GM20431 (cell line): ENCODE data around the gene SLAMF8.

ENCODE experiments used
- in situ Hi-C: fragments of 300-500 bp; cut with MseI, MboI; formaldehyde crosslinking; loops from one replicate; pipeline ENCODE4 v1.15.0; 2020; ENCODE audit warnings: low sequenced_read_pairs; ENCODE audit not compliant: unreplicated experiment

The SLAMF8 gene

GRCh38 chr1:159841749-159842148 is 15.1 kb downstream of the SLAMF8 start:
- in situ Hi-C loops, result no loop called here

DNA sequence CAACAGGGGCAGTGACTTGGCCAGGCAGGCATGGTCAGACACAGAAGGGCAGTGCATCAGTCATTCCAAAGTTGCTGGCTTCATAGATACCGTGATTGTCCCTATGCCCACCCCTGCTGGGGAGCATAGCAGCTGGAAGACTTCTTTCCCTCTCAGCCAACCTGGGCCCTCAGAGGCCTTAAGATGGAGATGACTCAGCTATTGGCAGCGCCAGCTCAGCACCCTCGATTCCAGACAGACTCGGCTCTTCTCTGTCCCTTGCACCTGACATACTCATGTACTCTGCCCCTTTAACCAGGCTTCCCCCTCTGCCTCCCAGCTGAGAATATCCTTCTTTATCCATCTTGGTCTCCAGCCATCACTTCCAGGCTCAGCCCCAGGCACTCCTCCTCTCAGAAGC is 16.8 kb downstream of the SLAMF8 start:
- in situ Hi-C loops, result no loop called here

DNA sequence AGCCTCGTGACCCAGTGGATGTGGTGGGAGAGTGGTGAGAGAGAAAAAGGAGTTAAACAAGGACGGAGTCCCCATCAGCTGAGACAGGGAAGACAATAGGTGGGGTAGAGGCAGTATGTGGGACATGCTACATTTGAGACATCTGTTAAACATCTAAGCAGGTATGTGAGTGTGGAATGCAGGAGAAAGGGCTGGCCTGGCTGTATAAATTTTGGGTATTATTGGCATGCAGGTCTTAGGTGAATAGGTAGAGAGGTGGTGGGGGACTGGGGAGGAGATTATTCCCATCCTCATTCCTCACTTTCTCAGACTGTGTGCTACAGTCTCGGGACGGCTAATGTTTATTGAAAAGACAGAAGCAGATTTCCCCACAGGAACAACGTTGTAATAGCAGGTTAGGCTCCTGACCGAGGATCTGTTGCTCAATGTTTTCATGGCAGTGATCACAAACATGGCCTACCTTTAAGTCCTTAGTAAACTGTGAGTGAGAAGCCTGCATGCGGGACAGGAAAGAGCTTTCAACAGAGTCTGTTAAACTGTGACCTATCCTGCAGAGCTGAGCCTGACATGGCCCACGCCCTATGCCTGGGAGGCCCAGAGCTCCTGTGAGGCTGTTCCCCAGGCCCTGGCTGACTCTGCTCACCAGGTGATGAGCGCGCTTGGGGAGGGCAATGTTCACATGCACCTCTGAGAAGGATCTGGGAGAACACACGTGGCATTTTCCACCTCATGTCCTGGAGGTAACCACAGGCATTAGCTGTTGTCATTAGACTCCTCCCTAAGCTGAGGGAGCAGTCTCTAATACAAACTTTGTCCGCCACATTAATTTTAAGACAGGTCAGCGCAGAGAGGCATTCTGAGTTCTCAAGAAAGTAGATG is 19.3 kb downstream of the SLAMF8 start:
- in situ Hi-C loops, result no loop called here

DNA sequence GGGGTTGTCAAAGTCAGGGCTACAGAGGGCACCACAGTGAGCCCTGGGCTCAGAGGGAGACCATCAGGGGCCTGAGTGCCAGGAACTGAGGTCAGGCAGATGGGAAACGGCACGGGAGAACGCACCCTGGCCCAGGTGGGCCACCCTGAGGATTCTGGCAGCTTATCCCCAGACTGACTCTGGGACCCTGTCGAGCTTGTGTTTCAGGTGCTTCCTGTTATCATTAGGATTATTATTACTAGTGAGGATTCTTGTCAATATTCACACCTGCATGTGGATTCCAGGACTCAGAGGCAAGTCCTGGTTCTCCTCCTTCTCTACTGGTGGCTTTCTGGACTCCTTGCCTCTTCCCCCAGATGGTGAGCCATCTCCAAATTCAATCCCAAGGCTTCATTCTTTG is 20.6 kb downstream of the SLAMF8 start:
- in situ Hi-C loops, result no loop called here

GRCh38 chr1:159848326-159848725 is 21.7 kb downstream of the SLAMF8 start:
- in situ Hi-C loops, result no loop called here

DNA sequence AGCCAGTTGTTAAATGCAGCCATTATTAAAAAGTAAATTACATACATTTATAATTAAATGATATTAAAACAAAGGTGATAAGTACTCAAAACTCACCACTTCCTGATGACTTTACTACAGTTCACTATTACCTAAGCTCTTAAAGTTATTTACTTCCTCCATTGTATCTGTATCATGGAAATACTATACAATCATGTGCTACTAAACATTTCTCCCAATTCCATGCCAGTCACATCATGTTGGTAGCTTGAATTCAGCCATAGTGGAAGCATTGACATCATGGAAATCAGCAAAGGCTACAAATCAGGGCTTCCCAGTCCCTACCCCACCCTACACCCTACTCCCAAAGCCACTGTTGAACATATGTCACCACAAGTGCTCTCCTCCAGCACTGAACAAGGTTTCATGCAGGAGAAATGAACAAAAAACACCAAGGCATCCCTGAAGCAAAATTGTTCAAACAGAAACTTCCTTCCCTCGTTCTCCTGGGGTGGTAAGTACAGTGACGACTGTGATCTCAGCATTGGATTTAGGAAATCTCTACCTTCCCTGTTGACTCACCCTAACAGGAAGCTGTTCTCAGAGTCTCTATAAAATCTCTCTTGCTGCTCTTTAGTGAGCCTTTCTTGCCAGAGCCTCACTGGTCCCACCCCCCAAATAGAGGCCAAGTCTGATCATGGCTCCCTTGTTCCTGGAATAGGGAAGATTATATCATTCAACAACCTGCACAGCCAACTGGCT is 23.1 kb downstream of the SLAMF8 start:
- in situ Hi-C loops, result no loop called here

GRCh38 chr1:159851407-159851806 is 24.7 kb downstream of the SLAMF8 start:
- in situ Hi-C loops, result no loop called here

- in situ Hi-C loops, result no loop called here
These were observed 26.9 kb downstream of the SLAMF8 start for GRCh38 chr1:159853417-159854115.

GRCh38 chr1:159854116-159854692 is 27.5 kb downstream of the SLAMF8 start:
- in situ Hi-C loops, result no loop called here

DNA sequence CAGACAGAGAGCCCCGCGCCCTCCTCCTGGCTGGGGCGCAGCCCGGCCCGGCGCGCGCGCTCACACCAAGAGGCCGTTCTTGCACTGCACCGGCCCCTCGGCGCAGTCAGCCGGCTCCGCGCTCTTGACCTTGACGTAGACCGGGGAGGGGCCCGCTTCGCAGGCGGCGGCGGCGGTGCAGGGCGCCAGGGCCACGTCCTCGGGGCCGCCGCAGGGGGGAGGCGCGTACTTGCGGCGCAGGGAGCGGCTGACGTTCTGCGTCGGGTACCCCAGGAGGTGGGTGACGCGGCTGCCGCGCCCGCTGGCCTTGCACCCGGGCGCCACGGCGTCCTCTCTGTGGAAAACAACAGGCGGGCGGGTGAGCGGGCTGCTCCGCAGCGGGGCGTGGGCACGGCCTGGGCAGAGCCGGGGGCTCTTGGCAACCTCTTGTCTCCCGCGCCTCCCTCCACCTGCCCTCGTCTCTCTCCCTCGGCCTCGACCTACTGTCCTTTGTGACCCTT is 28.1 kb downstream of the SLAMF8 start:
- in situ Hi-C loops, result no loop called here

GRCh38 chr1:159855709-159856108 is 29.0 kb downstream of the SLAMF8 start:
- in situ Hi-C loops, result no loop called here

- in situ Hi-C loops, result no loop called here
These were observed 29.9 kb downstream of the SLAMF8 start for GRCh38 chr1:159856576-159856975.

- in situ Hi-C loops, result no loop called here
These were observed 31.2 kb downstream of the SLAMF8 start for GRCh38 chr1:159857889-159858288.

DNA sequence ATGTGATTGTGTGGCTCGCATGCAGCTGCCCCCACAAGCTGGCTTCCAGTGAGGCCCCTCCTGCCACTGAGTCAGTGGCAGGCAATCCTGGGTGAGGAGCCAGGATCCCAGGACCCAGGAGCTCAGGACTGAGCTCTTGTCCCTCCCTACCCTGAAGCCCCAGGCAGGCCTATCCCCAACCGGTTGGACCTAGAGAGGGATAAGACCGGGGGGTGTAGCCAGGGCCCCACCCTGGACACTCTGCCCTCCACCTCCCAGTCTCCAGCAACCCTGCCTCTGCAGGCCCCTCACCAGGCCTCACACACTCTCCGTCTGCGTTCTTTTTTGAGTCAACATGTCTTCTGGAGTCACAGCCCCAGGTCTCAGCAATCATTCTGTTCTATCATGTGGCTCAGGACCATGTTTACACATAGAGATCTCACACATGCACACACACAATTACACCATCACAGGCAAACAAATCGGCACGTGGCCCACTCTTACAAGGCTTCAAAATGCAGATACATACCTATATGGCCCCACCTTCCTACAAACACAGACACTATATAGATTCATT is 33.2 kb downstream of the SLAMF8 start:
- in situ Hi-C loops, result no loop called here

DNA sequence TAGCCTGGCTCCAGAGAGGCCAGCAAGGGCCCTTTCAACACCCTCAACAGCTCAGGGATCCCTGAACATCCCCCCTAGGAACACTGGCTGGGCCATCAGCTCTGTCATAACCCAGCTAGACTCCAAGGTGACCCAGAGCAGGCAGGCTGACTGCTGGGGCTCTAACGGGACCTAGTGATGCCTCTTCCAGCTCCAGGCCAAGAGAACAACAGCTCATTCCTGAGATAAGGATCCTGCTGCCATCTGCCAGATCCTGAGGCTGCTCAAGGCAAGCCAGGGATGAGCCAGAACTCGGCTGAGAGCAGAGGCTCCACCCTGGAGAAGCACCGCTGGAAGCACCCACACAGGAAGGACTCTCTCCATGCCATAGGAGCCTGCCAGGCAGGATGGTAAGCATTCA is 33.8 kb downstream of the SLAMF8 start:
- in situ Hi-C loops, result no loop called here

GRCh38 chr1:159861218-159861617 is 34.5 kb downstream of the SLAMF8 start:
- in situ Hi-C loops, result no loop called here

- in situ Hi-C loops, result no loop called here
These were observed 35.4 kb downstream of the SLAMF8 start for GRCh38 chr1:159862031-159862430.

GRCh38 chr1:159862557-159862956 is 35.9 kb downstream of the SLAMF8 start, which contains the start of gene VSIG8:
TSS of gene VSIG8 (minus strand) at chr1:159862657. CDS start at chr1:159862521, 136 bp downstream.
- in situ Hi-C loops, result no loop called here

DNA sequence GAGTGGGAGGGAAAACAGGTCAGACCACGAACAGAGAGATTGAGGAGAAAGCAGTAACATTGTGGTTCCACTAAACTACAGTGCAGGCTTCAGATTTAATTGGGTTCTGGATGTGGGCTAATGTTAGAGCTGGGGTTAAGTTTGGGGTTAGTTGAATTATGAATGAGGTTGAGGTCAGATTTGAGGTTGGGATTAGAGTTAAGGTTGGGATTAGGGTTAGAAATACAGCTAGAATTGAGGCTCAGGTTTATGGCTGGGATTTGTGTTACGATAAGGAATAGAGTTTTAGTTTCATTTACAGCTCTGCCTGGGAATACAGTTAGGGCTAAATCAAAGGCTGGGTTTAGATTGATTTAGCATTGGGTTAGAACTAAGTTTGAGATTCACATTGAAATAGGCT is 37.6 kb downstream of the SLAMF8 start:
- in situ Hi-C loops, result no loop called here

DNA sequence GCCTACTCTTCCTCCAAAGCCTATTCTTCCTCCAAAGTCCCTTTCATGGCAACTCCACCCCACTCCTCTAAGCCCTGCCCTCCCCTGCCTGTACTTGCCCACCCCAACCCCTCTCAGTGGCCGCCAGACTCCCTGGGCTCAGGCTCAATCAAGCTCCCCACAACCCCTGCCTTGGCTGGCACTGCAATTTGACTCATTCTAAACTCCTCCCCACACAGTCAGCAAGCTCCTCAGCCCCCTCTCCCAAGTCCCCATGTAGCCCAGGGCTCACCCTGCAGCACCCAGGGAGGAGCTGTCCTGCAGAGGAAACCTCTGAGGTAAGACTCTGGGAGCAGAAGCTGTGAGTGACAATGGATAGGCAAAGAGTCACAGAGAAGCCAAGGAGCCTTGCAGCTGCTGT is 39.4 kb downstream of the SLAMF8 start:
- in situ Hi-C loops, result no loop called here
